Astrocyte (in vitro differentiated cells and primary cell): ENCODE results near the gene F13A1. TPM values are rescaled to one million over a fixed set of nuclear protein-coding genes. Genes with fewer than 3 reads are reported as not detected.

Experiments
- DNase-seq: peaks from one replicate; pipeline ENCODE4 v3.0.0-alpha.2; 2010; ENCODE audit warnings: low read depth
- FAIRE-seq: peaks from 2 replicates; lab custom pipeline; 2011; peaks lifted over from hg19 to GRCh38; lab: Jason Lieb, UNC
- H2AFZ ChIP-seq: 2 replicates; pipeline ENCODE4 v1.6.0; 2012; ENCODE audit warnings: low read depth, low read length, inconsistent platforms
- H3K27ac ChIP-seq: 2 replicates; pipeline ENCODE4 v1.5.1; 2011; ENCODE audit warnings: low read depth, low read length, inconsistent platforms
- H3K27me3 ChIP-seq: 2 replicates; pipeline ENCODE4 v1.6.0; 2011; ENCODE audit warnings: low read length, inconsistent platforms; ENCODE audit not compliant: insufficient read depth
- H3K36me3 ChIP-seq: 2 replicates; pipeline ENCODE4 v1.5.1; 2011; ENCODE audit warnings: low read length, inconsistent platforms; ENCODE audit not compliant: insufficient read depth
- H3K4me1 ChIP-seq: 2 replicates; pipeline ENCODE4 v1.5.1; 2011; ENCODE audit warnings: low read length, inconsistent platforms; ENCODE audit not compliant: insufficient read depth
- H3K4me2 ChIP-seq: 2 replicates; pipeline ENCODE4 v1.6.0; 2012; ENCODE audit warnings: low read length, inconsistent platforms
- H3K4me3 ChIP-seq: 2 replicates; pipeline ENCODE4 v1.5.1; 2011; ENCODE audit warnings: low read depth, mild to moderate bottlenecking, low read length, inconsistent platforms; ENCODE audit not compliant: insufficient read depth
- H3K79me2 ChIP-seq: 2 replicates; pipeline ENCODE4 v1.6.0; 2012; ENCODE audit warnings: mild to moderate bottlenecking, low read length, inconsistent platforms; ENCODE audit not compliant: insufficient read depth
- H3K9ac ChIP-seq: 2 replicates; pipeline ENCODE4 v1.6.0; 2012; ENCODE audit warnings: mild to moderate bottlenecking, low read length, inconsistent platforms
- H3K9me3 ChIP-seq: 2 replicates; pipeline ENCODE4 v1.5.1; 2012; ENCODE audit warnings: low read depth, mild to moderate bottlenecking, low read length, inconsistent platforms; ENCODE audit not compliant: insufficient read depth
- H4K20me1 ChIP-seq: 2 replicates; pipeline ENCODE4 v1.6.0; 2012; ENCODE audit warnings: low read length, inconsistent platforms; ENCODE audit not compliant: insufficient read depth
- H3K27ac Mint-ChIP-seq: one replicate; pipeline ENCODE4 v1.8.0; 2021; ENCODE audit warnings: mild to moderate bottlenecking, mixed read lengths; ENCODE audit not compliant: unreplicated experiment
- H3K27me3 Mint-ChIP-seq: one replicate; pipeline ENCODE4 v1.8.0; 2021; ENCODE audit warnings: low read depth, mixed read lengths; ENCODE audit not compliant: unreplicated experiment
- H3K36me3 Mint-ChIP-seq: one replicate; pipeline ENCODE4 v1.8.0; 2021; ENCODE audit warnings: low read depth, mixed read lengths; ENCODE audit not compliant: unreplicated experiment
- H3K4me1 Mint-ChIP-seq: one replicate; pipeline ENCODE4 v1.8.0; 2021; ENCODE audit warnings: low read depth, mixed read lengths; ENCODE audit not compliant: unreplicated experiment
- H3K4me3 Mint-ChIP-seq: one replicate; pipeline ENCODE4 v1.8.0; 2021; ENCODE audit warnings: mild to moderate bottlenecking, moderate library complexity, mixed read lengths; ENCODE audit not compliant: unreplicated experiment
- H3K9me3 Mint-ChIP-seq: one replicate; pipeline ENCODE4 v1.8.0; 2021; ENCODE audit warnings: mild to moderate bottlenecking, mixed read lengths; ENCODE audit not compliant: unreplicated experiment
- CTCF ChIP-seq: IDR thresholded peaks from 2 replicates; pipeline ENCODE4 v1.5.1; 2011; ENCODE audit warnings: low read depth, mild to moderate bottlenecking, inconsistent platforms, low read length, moderate library complexity; ENCODE audit not compliant: insufficient read depth
- EZH2 ChIP-seq: IDR thresholded peaks from 2 replicates; pipeline ENCODE4 v1.6.1; 2012; ENCODE audit warnings: mild to moderate bottlenecking, low read length, inconsistent platforms; ENCODE audit not compliant: insufficient read depth
- total RNA-seq: library from RNA; stranded (reverse); gene quantifications from 2 replicates; pipeline ENCODE4 v1.2.1, GENCODE V29; 2021

F13A1 gene
- total RNA-seq, 1 donor from 2014 or later = 10.1 TPM

GRCh38 chr6:6210994-6211393, 109.5 kb downstream of the F13A1 start:
- Histone ChIP-seq H4K20me1 (no peaks in the 10 kb centered on the region), H2AFZ (no peak overlapping the region), H3K4me3 (no peak overlapping the region), H3K4me2 (no peak overlapping the region), H3K36me3 (no peaks in the 10 kb centered on the region), H3K9me3 (no peaks in the 10 kb centered on the region), H3K27ac (no peak overlapping the region), H3K79me2 (no peaks in the 10 kb centered on the region), H3K9ac (no peak overlapping the region), H3K4me1 (no peaks in the 10 kb centered on the region), H3K27me3 (no peaks in the 10 kb centered on the region)
- H3K27ac Mint-ChIP-seq = no peak overlapping the region
- TF ChIP-seq EZH2 = no peak
- no peaks in the 10 kb centered on the region for H3K4me1 Mint-ChIP-seq
- no peak overlapping the region for H3K4me3 Mint-ChIP-seq
- no peaks in the 10 kb centered on the region for H3K36me3 Mint-ChIP-seq
- no peak for DNase-seq
- no peaks in the 10 kb centered on the region for H3K9me3 Mint-ChIP-seq
- no peaks in the 10 kb centered on the region for H3K27me3 Mint-ChIP-seq
- FAIRE-seq = no peak

- Histone ChIP-seq H3K9me3 (no peaks in the 10 kb centered on the region), H3K36me3 (no peaks in the 10 kb centered on the region), H3K4me3 (no peak overlapping the region), H3K4me1 (no peaks in the 10 kb centered on the region), H3K27ac (no peak overlapping the region), H3K79me2 (no peaks in the 10 kb centered on the region), H4K20me1 (no peaks in the 10 kb centered on the region), H2AFZ (no peak overlapping the region), H3K4me2 (no peak overlapping the region), H3K9ac (no peak overlapping the region), H3K27me3 (no peaks in the 10 kb centered on the region)
- no peak for FAIRE-seq
- DNase-seq = no peak
- TF ChIP-seq EZH2 (no peak), CTCF (no peak)
- H3K9me3 Mint-ChIP-seq = no peaks in the 10 kb centered on the region
- H3K4me3 Mint-ChIP-seq = no peak overlapping the region
- peaks cover 4% of the 10 kb centered on the region for H3K36me3 Mint-ChIP-seq
- peaks cover 17% of the 10 kb centered on the region for H3K27me3 Mint-ChIP-seq
- no peaks in the 10 kb centered on the region for H3K4me1 Mint-ChIP-seq
- no peak overlapping the region for H3K27ac Mint-ChIP-seq
Measured at GRCh38 chr6:6202886-6203285, 117.6 kb downstream of the F13A1 start.

- Mint-ChIP-seq H3K9me3 (no peaks in the 10 kb centered on the region), H3K36me3 (peaks cover 4% of the 10 kb centered on the region), H3K4me1 (no peaks in the 10 kb centered on the region), H3K4me3 (no peak overlapping the region), H3K27me3 (peaks cover 17% of the 10 kb centered on the region), H3K27ac (no peak overlapping the region)
- DNase-seq (no peak), FAIRE-seq (no peak)
- H3K4me2 ChIP-seq = no peak overlapping the region
- no peak overlapping the region for H3K4me3 ChIP-seq
- H3K4me1 ChIP-seq = no peaks in the 10 kb centered on the region
- H4K20me1 ChIP-seq = no peaks in the 10 kb centered on the region
- TF ChIP-seq CTCF = no peak
- no peak for TF ChIP-seq EZH2
- H3K27ac ChIP-seq = no peak overlapping the region
- no peaks in the 10 kb centered on the region for H3K79me2 ChIP-seq
- no peaks in the 10 kb centered on the region for H3K36me3 ChIP-seq
- H3K9ac ChIP-seq = no peak overlapping the region
- H3K27me3 ChIP-seq = no peaks in the 10 kb centered on the region
- H2AFZ ChIP-seq = no peak overlapping the region
- no peaks in the 10 kb centered on the region for H3K9me3 ChIP-seq
Measured at GRCh38 chr6:6201200-6201599, 119.3 kb downstream of the F13A1 start.
